ENCODE results near the gene MPDZ. TPM values are rescaled to one million over a fixed set of nuclear protein-coding genes. Genes with fewer than 3 reads are reported as not detected.

Gene MPDZ
- total and polyA plus RNA-seq, 4 donors: 9.5 to 62.7 (median 16.2) TPM

DNA sequence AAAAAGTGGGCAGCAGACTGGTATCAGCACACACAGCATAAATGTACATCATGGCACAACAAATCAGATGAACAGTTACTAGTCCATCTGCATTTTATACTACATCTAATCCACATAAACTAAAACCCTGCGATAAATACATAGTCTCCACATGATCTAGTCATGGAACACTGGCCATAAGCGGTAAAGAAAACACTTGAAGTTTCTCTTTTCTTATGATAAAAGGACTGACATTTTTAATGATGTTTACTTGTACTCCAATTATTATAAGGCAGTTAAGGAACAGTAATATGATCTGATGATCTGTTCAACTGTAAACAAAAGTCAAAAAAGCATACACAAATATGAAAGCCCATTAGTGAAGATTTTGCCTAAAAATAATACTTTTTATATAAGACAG is 112.5 kb downstream of the MPDZ start:
- WGBS, 2 donors: 87 to 92% methylated on average over 2 of the region's 2 CpGs
- TF ChIP-seq, protein P1, sequence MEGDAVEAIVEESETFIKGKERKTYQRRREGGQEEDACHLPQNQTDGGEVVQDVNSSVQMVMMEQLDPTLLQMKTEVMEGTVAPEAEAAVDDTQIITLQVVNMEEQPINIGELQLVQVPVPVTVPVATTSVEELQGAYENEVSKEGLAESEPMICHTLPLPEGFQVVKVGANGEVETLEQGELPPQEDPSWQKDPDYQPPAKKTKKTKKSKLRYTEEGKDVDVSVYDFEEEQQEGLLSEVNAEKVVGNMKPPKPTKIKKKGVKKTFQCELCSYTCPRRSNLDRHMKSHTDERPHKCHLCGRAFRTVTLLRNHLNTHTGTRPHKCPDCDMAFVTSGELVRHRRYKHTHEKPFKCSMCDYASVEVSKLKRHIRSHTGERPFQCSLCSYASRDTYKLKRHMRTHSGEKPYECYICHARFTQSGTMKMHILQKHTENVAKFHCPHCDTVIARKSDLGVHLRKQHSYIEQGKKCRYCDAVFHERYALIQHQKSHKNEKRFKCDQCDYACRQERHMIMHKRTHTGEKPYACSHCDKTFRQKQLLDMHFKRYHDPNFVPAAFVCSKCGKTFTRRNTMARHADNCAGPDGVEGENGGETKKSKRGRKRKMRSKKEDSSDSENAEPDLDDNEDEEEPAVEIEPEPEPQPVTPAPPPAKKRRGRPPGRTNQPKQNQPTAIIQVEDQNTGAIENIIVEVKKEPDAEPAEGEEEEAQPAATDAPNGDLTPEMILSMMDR (IDR thresholded peaks at IDR 0.05; ENCODE audit: control extremely low read depth, extremely low read depth): no peak
- H3K4me3 ChIP-seq: no peak overlapping the region
- H3K27me3 ChIP-seq (ENCODE audit: control insufficient read depth in 3 of 3, insufficient read depth in 3 of 3, low read length in 2 of 3): no peaks in the 10 kb centered on the region
- no peak overlapping the region for H3K27ac ChIP-seq (ENCODE audit: low read depth in 1 of 2, low read length in 1 of 2)
- H3K9me3 ChIP-seq (ENCODE audit: control insufficient read depth in 4 of 4, insufficient read depth in 3 of 4, low read length in 3 of 4): no peaks in the 10 kb centered on the region
- ATAC-seq (ENCODE audit: insufficient read depth, low FRiP score) (no peak), DNase-seq (peak in 2 of 3 donors; percentile 73 to 79)
- no peak overlapping the region for H3K9ac ChIP-seq (ENCODE audit: insufficient read depth in 1 of 2, low read length in 2 of 2)
- peaks cover 0 to 22% (median 8%) of the 10 kb centered on the region in 4 donors for H3K36me3 ChIP-seq (ENCODE audit: control insufficient read depth in 4 of 4, insufficient read depth in 4 of 4, low read length in 4 of 4)
- peaks cover 0 to 25% (median 0%) of the 10 kb centered on the region in 5 donors for H3K4me1 ChIP-seq (ENCODE audit: control insufficient read depth in 5 of 5, insufficient read depth in 5 of 5, low read length in 5 of 5)

DNA sequence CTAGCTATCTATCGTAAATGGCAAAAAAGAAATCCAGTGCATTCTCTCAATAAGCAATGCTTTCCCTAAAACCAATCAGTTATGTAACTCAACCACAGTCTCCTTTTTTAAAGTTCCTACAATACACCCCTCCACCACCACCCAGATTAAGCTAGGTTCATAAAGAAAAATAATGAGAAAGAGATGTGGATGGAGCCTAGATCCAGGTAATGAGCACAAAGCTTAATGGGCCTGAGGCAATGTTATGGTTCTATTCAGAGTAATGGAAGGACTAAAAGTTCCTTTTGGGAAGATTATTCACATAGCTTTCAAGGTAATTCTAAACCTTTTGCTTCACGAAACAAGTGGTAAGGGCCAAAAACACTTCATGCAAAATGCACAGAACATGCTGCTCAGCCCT is 113.5 kb downstream of the MPDZ start:
- 87 to 89% methylated on average over 2 of the region's 2 CpGs for WGBS, 2 donors

DNA sequence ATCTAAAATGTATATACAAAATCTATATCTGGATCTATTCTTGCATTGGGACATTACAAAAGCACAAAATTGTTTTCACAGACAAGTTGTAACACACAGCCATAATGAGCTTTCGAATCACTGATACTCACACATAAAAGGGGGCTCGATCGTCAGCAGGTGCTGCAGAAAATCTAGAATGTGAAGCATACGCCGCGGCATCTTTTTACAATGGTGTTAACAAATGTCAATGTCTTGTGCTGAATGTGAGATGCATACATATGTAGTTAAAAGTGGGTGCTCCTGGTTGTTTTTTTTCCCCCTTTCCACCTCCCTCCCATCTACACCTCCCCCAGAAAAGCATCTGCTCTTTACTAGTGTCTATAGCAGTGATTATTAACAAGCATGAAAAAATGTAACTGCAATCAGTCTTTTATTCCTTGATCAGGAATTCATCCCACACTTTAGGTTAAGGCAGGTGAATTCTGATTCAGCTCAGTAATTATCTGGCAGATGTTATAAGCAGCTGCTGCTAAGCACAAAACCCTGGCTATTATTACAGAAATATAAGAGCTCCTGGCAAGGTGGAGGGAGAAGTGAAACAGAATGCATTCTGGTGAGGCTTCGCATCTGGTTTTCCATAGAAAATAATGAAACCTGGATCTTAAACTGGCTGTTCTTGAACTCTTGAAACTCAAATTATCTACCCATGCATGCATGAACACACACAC is 114.1 kb downstream of the MPDZ start:
- ATAC-seq (ENCODE audit: insufficient read depth, low FRiP score) (no peak), DNase-seq (no peak)
- Histone ChIP-seq H3K9me3 (ENCODE audit: control insufficient read depth in 4 of 4, insufficient read depth in 3 of 4, low read length in 3 of 4) (no peaks in the 10 kb centered on the region), H3K27me3 (ENCODE audit: control insufficient read depth in 3 of 3, insufficient read depth in 3 of 3, low read length in 2 of 3) (no peaks in the 10 kb centered on the region), H3K27ac (ENCODE audit: low read depth in 1 of 2, low read length in 1 of 2) (no peak overlapping the region), H3K9ac (ENCODE audit: insufficient read depth in 1 of 2, low read length in 2 of 2) (no peak overlapping the region), H3K4me1 (ENCODE audit: control insufficient read depth in 5 of 5, insufficient read depth in 5 of 5, low read length in 5 of 5) (peaks cover 0 to 22% (median 0%) of the 10 kb centered on the region in 5 donors), H3K4me3 (no peak overlapping the region), H3K36me3 (ENCODE audit: control insufficient read depth in 4 of 4, insufficient read depth in 4 of 4, low read length in 4 of 4) (peaks cover 1 to 25% (median 16%) of the 10 kb centered on the region in 4 donors)
- TF ChIP-seq, protein P1 (IDR thresholded peaks at IDR 0.05; ENCODE audit: control extremely low read depth, extremely low read depth): no peak
- WGBS, 2 donors: 93 to 95% methylated on average over 7 of the region's 7 CpGs

More for the DNA sequence above, 113.5 kb downstream of the MPDZ start:
- no peak for DNase-seq
- Histone ChIP-seq H3K9me3 (ENCODE audit: control insufficient read depth in 4 of 4, insufficient read depth in 3 of 4, low read length in 3 of 4) (no peaks in the 10 kb centered on the region), H3K27me3 (ENCODE audit: control insufficient read depth in 3 of 3, insufficient read depth in 3 of 3, low read length in 2 of 3) (no peaks in the 10 kb centered on the region), H3K4me3 (no peak overlapping the region), H3K36me3 (ENCODE audit: control insufficient read depth in 4 of 4, insufficient read depth in 4 of 4, low read length in 4 of 4) (peaks cover 1 to 25% (median 15%) of the 10 kb centered on the region in 4 donors), H3K9ac (ENCODE audit: insufficient read depth in 1 of 2, low read length in 2 of 2) (no peak overlapping the region), H3K27ac (ENCODE audit: low read depth in 1 of 2, low read length in 1 of 2) (no peak overlapping the region), H3K4me1 (ENCODE audit: control insufficient read depth in 5 of 5, insufficient read depth in 5 of 5, low read length in 5 of 5) (peaks cover 0 to 22% (median 0%) of the 10 kb centered on the region in 5 donors)
- ATAC-seq (ENCODE audit: insufficient read depth, low FRiP score): no peak
- TF ChIP-seq, protein P1 (IDR thresholded peaks at IDR 0.05; ENCODE audit: control extremely low read depth, extremely low read depth): no peak

Measured in lung (tissue), 12 donors.